Regular cardiac myocyte (primary cell): ENCODE results near the gene IFNE. TPM values are rescaled to one million over a fixed set of nuclear protein-coding genes. Genes with fewer than 3 reads are reported as not detected.

Experiments used
- total RNA-seq: library from RNA; depleted of rRNA; stranded (reverse); fragments of >200 nt; gene quantifications from 2 replicates; pipeline ENCODE4 v1.2.3, GENCODE V29; 2014

The IFNE gene
- total RNA-seq: 4.4 and 9.6 TPM in 2 replicates

GRCh38 chr9:21482213-21482612 is at the start of gene IFNE:
IFNE (minus strand) TSS chr9:21482313; CDS start chr9:21481694, 619 bp downstream.

GRCh38 chr9:21440139-21440538 is 42.0 kb downstream of the IFNE start, which contains the start of gene IFNA1:
IFNA1 (plus strand) TSS chr9:21440439; CDS start chr9:21440508, 69 bp downstream.

Other genes with a start within 250 kb of the IFNE start
- gene IFNA14, start 242.3 kb downstream of the IFNE start, total RNA-seq: not detected in 2 replicates
- not detected in 2 replicates for gene IFNA5, start 177.0 kb downstream of the IFNE start, total RNA-seq
- 38.1 and 47.9 TPM in 2 replicates for gene KLHL9, start 146.9 kb downstream of the IFNE start, total RNA-seq
- not detected in 2 replicates for gene IFNA6, start 131.4 kb downstream of the IFNE start, total RNA-seq
- gene IFNA13, start 114.3 kb downstream of the IFNE start, total RNA-seq: not detected in 2 replicates
- gene IFNA2, start 96.9 kb downstream of the IFNE start, total RNA-seq: not detected in 2 replicates
- not detected in 2 replicates for gene IFNA8, start 73.2 kb downstream of the IFNE start, total RNA-seq
- gene IFNA1, start 41.9 kb downstream of the IFNE start, total RNA-seq: not detected in 2 replicates